Measurements from ENCODE around the gene GNMT. TPM values are rescaled to one million over a fixed set of nuclear protein-coding genes. Genes with fewer than 3 reads are reported as not detected.

GNMT gene
- polyA plus RNA-seq, 1 experiment = 0.39 TPM

DNA sequence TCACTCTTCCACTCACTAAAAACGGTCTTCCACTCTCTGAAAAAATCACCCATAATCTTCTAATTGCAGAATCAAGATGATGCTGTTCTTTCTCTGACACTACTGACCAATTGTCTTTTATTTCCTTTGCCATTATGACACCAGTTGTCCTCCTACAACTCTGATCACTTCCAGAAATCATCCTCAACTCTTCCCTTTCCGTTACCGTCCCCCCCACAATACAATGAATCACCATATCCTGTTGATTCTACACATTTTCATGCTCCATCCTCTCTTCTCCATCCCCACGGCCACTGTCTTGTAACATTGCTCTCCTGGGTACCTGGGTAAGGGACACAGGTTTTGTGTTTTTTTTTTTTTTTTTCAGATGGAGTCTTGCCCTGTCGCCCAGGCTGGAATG lies 21.3 kb downstream of the GNMT start:
- ChIA-PET CTCF (interaction anchor here (0.6 kb wide), 2 partner anchors 35 to 906 kb away, joined by 3 to 4 read pairs; no protein-coding TSS in a partner anchor), POLR2A (no interaction called here)
- H3K27me3 ChIP-seq (ENCODE audit: control insufficient read depth, insufficient read depth, low read length) = no peaks in the 10 kb centered on the region
- no peak for DNase-seq (ENCODE audit: low read depth)
- TF ChIP-seq, protein P1, sequence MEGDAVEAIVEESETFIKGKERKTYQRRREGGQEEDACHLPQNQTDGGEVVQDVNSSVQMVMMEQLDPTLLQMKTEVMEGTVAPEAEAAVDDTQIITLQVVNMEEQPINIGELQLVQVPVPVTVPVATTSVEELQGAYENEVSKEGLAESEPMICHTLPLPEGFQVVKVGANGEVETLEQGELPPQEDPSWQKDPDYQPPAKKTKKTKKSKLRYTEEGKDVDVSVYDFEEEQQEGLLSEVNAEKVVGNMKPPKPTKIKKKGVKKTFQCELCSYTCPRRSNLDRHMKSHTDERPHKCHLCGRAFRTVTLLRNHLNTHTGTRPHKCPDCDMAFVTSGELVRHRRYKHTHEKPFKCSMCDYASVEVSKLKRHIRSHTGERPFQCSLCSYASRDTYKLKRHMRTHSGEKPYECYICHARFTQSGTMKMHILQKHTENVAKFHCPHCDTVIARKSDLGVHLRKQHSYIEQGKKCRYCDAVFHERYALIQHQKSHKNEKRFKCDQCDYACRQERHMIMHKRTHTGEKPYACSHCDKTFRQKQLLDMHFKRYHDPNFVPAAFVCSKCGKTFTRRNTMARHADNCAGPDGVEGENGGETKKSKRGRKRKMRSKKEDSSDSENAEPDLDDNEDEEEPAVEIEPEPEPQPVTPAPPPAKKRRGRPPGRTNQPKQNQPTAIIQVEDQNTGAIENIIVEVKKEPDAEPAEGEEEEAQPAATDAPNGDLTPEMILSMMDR (IDR thresholded peaks at IDR 0.05; ENCODE audit: insufficient read depth, low read depth, low read length) = no peak
- H3K4me3 ChIP-seq (ENCODE audit: low read depth, low read length) = no peak overlapping the region
- H3K36me3 ChIP-seq (ENCODE audit: control insufficient read depth, insufficient read depth, low read length) = no peaks in the 10 kb centered on the region

DNA sequence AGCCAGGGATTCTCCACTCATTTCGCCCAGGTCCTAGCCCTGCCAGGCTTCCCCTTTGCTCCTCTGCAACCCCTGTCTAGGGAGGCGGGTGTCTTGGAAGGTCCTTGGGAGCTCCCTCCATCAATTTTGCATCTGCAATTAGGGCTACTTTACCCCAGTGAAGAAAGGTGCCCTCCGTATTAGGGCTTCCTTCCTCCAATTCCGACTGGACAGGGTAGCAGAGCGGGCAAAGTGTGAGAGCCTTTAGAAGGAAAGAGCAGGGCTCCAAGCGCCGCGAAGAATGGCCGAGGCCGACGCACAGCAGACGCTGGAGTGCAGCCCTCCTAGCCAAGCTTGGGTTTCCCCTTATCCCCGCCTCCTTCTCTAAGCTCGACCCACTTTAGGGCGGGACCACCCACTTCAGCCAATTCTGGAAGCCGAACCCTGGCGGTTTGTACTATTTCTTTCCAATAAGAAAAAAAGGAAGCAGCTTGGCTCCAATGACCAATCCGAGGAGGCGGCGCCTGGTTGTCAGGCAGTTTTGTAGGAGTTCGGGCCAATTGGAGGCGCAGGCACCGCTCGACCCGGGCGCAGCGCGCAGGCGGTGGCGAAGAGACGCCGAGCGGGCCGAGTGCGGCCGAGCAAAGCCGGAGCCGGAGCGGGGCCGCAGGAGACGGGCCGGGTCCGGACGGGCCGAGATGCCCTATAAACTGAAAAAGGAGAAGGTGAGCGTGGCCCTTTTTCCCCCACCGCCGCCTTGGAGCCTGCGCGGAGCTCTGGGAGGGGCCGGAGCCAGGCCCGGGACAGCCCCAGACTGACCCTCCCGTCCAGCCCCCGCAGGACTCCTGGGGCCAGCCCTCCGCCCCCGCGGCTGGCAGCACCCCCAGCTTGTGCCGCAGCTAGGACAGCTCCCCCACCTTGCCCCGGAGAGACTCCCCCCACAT lies 23.7 kb downstream of the GNMT start, which contains the start of gene PPP2R5D:
TSS of gene PPP2R5D (plus strand) at position 570 of the 923 bp plus-strand sequence. CDS start at position 678, 108 bp downstream.
- ChIA-PET POLR2A (interaction anchor here (0.7 kb wide), 1 partner anchor 69 kb away, joined by 3 read pairs; no protein-coding TSS in a partner anchor), CTCF (interaction anchor here (0.8 to 1.6 kb wide), 4 partner anchors 27 to 245 kb away, joined by 3 to 4 read pairs (median 4); no protein-coding TSS in a partner anchor)
- TF ChIP-seq, protein P1 (IDR thresholded peaks at IDR 0.05; ENCODE audit: insufficient read depth, low read depth, low read length) = no peak
- DNase-seq (ENCODE audit: low read depth) = peak; percentile 94
- H3K27me3 ChIP-seq (ENCODE audit: control insufficient read depth, insufficient read depth, low read length) = no peaks in the 10 kb centered on the region
- 0 out of 2 replicates have a peak, but pooled peaks cover 1% of the 10 kb centered on the region for H3K36me3 ChIP-seq (ENCODE audit: control insufficient read depth, insufficient read depth, low read length)
- H3K4me3 ChIP-seq (ENCODE audit: low read depth, low read length) = peak within 1 kb of the TSS; percentile 72

DNA sequence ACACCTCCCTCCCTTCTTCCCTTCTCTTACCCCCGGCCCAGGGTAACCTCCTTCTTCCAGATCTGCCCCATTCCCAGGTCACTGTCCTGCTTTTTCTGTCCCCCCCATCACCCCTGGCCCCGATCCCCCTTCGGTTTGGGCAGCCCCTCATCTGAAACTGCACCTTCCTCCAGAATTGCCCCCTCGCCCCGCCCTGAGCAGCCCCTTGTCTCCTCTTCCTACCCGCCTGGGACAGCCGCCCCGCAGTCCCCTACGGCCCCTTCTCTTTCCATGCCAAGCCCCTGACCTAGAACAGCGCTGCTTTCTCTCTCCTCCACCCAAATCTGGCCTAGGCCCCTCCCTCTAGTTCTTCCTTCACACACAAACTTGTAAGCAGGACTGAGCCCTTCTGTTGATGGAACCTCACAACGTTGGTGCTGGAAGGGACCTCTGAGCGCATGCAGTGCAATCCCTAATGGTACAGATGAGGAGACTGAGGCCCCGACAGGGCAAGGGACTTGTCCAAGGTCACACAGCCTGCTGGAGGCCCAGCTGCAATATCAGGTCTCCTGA lies 24.4 kb downstream of the GNMT start:
- ChIA-PET CTCF (interaction anchor here (1.6 kb wide), 1 partner anchor 245 kb away, joined by 3 read pairs; no protein-coding TSS in a partner anchor), POLR2A (no interaction called here)
- 0 out of 2 replicates have a peak, but pooled peaks cover 1% of the 10 kb centered on the region for H3K36me3 ChIP-seq (ENCODE audit: control insufficient read depth, insufficient read depth, low read length)
- peak overlapping the region; percentile 72 for H3K4me3 ChIP-seq (ENCODE audit: low read depth, low read length)
- H3K27me3 ChIP-seq (ENCODE audit: control insufficient read depth, insufficient read depth, low read length) = no peaks in the 10 kb centered on the region
- TF ChIP-seq, protein P1 (IDR thresholded peaks at IDR 0.05; ENCODE audit: insufficient read depth, low read depth, low read length) = no peak
- no peak for DNase-seq (ENCODE audit: low read depth)

DNA sequence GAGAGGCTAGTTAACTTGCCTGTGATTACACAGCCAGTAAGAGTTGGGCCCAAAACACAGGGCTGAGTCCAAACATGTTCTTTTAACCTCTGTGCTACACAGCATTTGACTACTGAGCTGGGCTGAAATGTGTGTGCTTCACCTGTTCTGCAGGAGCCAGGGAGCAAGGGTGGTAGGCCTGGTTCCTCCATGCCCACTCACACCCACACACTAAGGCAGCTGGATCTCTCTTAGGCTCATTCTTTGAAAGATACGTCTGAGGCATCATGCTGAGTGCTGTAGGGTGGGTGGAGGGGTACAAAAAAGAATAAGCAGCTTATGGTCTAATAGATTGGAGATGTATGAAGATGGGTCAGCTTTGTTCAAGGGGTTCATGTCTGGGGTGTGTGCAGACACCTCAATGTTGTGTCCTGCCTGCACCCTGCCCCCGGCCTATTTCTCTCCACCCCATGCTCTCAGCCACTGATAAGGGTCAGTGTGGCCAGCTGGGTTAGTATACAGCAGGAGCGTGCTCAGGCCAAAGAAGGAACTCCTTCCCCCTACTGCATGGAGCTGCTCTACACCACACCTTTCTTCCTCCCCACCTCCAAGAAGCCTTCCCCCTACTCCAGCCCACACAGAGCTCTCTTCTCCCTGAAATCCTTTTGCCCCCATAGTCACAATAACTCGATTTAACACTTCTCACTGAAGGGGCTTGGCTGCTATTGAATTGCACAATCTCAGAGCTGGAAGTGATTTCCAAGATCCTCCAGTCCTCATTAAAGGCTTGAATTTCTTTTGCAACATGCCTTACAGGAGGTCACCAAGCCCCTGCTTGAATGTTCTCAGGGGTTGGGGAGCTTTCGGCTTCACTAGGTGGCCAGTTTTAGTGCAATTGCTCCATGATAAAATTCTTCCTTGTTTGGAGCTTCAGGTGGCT lies 27.2 kb downstream of the GNMT start:
- CTCF ChIA-PET = interaction anchor here (0.9 to 1.3 kb wide), 4 partner anchors 9 to 33 kb away, joined by 3 to 4 read pairs (median 3); partner anchors contain the start of genes PEX6 and RRP36
- no peaks in the 10 kb centered on the region for H3K27me3 ChIP-seq (ENCODE audit: control insufficient read depth, insufficient read depth, low read length)
- H3K36me3 ChIP-seq (ENCODE audit: control insufficient read depth, insufficient read depth, low read length) = 0 out of 2 replicates have a peak, but pooled peaks cover 3% of the 10 kb centered on the region
- POLR2A ChIA-PET = interaction anchor here (0.6 kb wide), 1 partner anchor 24 kb away, joined by 3 read pairs; no protein-coding TSS in a partner anchor
- TF ChIP-seq, protein P1 (IDR thresholded peaks at IDR 0.05; ENCODE audit: insufficient read depth, low read depth, low read length) = no peak
- H3K4me3 ChIP-seq (ENCODE audit: low read depth, low read length) = no peak overlapping the region
- DNase-seq (ENCODE audit: low read depth) = no peak

Data from BJ (cell line).